ENCODE measurements around the gene RAB40C.

RAB40C gene

GRCh38 chr16:674214-674881 lies 84.5 kb downstream of the RAB40C start:
- Histone ChIP-seq H3K4me2 (ENCODE audit: low read depth, low read length) (no peak overlapping the region), H3F3A (ENCODE audit: insufficient read depth, low read length) (no peaks in the 10 kb centered on the region), H3K4me3 (ENCODE audit: low read length) (no peak overlapping the region), H3K27me3 (replicated peaks; ENCODE audit: insufficient read depth, low read length) (no peaks in the 10 kb centered on the region), H3K79me2 (ENCODE audit: low read length) (peaks cover 10% of the 10 kb centered on the region), H3K9me2 (replicated peaks; ENCODE audit: insufficient read depth, low read length) (no peaks in the 10 kb centered on the region), H3K4me1 (ENCODE audit: low read length) (no peaks in the 10 kb centered on the region), H2AFZ (ENCODE audit: low read length) (no peak overlapping the region), H3K9ac (ENCODE audit: low read length) (no peak overlapping the region), H3K36me3 (replicated peaks; ENCODE audit: insufficient read depth, low read length) (no peaks in the 10 kb centered on the region; the same call in 1 of the 2 replicates), H3K27ac (ENCODE audit: low read length) (no peak overlapping the region), H4K20me1 (ENCODE audit: insufficient read depth, low read length) (no peaks in the 10 kb centered on the region), H3K9me3 (replicated peaks; ENCODE audit: insufficient read depth, low read length) (no peaks in the 10 kb centered on the region)
- TF ChIP-seq CTCF (IDR thresholded peaks at IDR 0.05; ENCODE audit: low read length) (no peak), EZH2 (optimal IDR thresholded peaks at IDR 0.05; ENCODE audit: low read depth, low read length) (no peak), EZH2phosphoT487 (IDR thresholded peaks at IDR 0.05; ENCODE audit: low read length) (no peak)
- no peak for DNase-seq

- H3F3A ChIP-seq (ENCODE audit: insufficient read depth, low read length), result no peaks in the 10 kb centered on the region
- no peak within 1 kb of the TSS for H3K4me3 ChIP-seq (ENCODE audit: low read length)
- no peaks in the 10 kb centered on the region for H3K4me1 ChIP-seq (ENCODE audit: low read length)
- H2AFZ ChIP-seq (ENCODE audit: low read length), result no peak within 1 kb of the TSS
- no peaks in the 10 kb centered on the region for H4K20me1 ChIP-seq (ENCODE audit: insufficient read depth, low read length)
- no peak within 1 kb of the TSS for H3K27ac ChIP-seq (ENCODE audit: low read length)
- no peak within 1 kb of the TSS for H3K4me2 ChIP-seq (ENCODE audit: low read depth, low read length)
- H3K9ac ChIP-seq (ENCODE audit: low read length), result no peak within 1 kb of the TSS
- no peaks in the 10 kb centered on the region for H3K27me3 ChIP-seq (replicated peaks; ENCODE audit: insufficient read depth, low read length)
- no peak for TF ChIP-seq CTCF (IDR thresholded peaks at IDR 0.05; ENCODE audit: low read length)
- H3K36me3 ChIP-seq (replicated peaks; ENCODE audit: insufficient read depth, low read length), result no peaks in the 10 kb centered on the region; the same call in 1 of the 2 replicates
- H3K9me2 ChIP-seq (replicated peaks; ENCODE audit: insufficient read depth, low read length), result no peaks in the 10 kb centered on the region
- DNase-seq, result no peak
- H3K9me3 ChIP-seq (replicated peaks; ENCODE audit: insufficient read depth, low read length), result no peaks in the 10 kb centered on the region
- peaks cover 1% of the 10 kb centered on the region for H3K79me2 ChIP-seq (ENCODE audit: low read length)
These were observed 85.4 kb downstream of the RAB40C start, which contains the start of gene RHBDL1 for GRCh38 chr16:674968-675883. Gene RHBDL1 (plus strand): TSS chr16:675671. CDS start chr16:675791, 120 bp downstream.

- H3K9me2 ChIP-seq (replicated peaks; ENCODE audit: insufficient read depth, low read length), result no peaks in the 10 kb centered on the region
- TF ChIP-seq EZH2 (optimal IDR thresholded peaks at IDR 0.05; ENCODE audit: low read depth, low read length) (no peak), EZH2phosphoT487 (IDR thresholded peaks at IDR 0.05; ENCODE audit: low read length) (no peak), CTCF (IDR thresholded peaks at IDR 0.05; ENCODE audit: low read length) (no peak)
- H3K9me3 ChIP-seq (replicated peaks; ENCODE audit: insufficient read depth, low read length), result no peaks in the 10 kb centered on the region
- 0 out of 2 replicates have a peak, but pooled peaks cover 4% of the 10 kb centered on the region for H3F3A ChIP-seq (ENCODE audit: insufficient read depth, low read length)
- H3K79me2 ChIP-seq (ENCODE audit: low read length), result peaks cover 5% of the 10 kb centered on the region
- H3K4me1 ChIP-seq (ENCODE audit: low read length), result 0 out of 2 replicates have a peak, but pooled peaks cover 1% of the 10 kb centered on the region
- H3K27me3 ChIP-seq (replicated peaks; ENCODE audit: insufficient read depth, low read length), result no peaks in the 10 kb centered on the region
- no peaks in the 10 kb centered on the region; the same call in 1 of the 2 replicates for H3K36me3 ChIP-seq (replicated peaks; ENCODE audit: insufficient read depth, low read length)
- H3K4me2 ChIP-seq (ENCODE audit: low read depth, low read length), result no peak overlapping the region
- no peak overlapping the region for H3K27ac ChIP-seq (ENCODE audit: low read length)
- H3K4me3 ChIP-seq (ENCODE audit: low read length), result no peak overlapping the region
- H4K20me1 ChIP-seq (ENCODE audit: insufficient read depth, low read length), result no peaks in the 10 kb centered on the region
- H3K9ac ChIP-seq (ENCODE audit: low read length), result no peak overlapping the region
- no peak overlapping the region for H2AFZ ChIP-seq (ENCODE audit: low read length)
- no peak for DNase-seq
These were observed 86.2 kb downstream of the RAB40C start for GRCh38 chr16:675884-676564.

Data from MM.1S (cell line).